CD4-positive, alpha-beta T cell treated with Interferon alpha-2 for 1 hour (primary cell): Measurements from ENCODE around the gene NENF.

Experiments used
- DNase-seq, 2 donors: peaks; one replicate each; pipeline ENCODE4 v3.0.0-alpha.2; 2020 to 2022

The NENF gene

DNA sequence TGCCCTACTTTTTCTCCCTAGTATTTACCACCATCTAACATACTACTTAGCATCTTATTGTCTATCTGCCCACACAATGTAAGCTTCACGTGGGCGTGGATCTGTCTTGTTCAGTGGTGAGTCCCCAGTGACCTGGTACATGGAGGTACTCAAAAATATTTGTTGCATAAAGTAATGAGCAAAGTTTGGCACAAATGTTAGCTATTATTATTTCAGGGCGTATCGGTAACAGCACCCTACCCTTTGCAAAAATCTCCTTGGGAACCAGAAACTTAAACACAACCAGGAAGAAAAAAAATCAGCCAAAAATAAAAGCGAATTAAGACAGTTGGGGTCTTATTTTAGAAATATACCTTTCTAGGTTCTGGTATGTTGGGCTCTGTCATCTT lies 454 bp upstream of the NENF start:
- no peak for DNase-seq

DNA sequence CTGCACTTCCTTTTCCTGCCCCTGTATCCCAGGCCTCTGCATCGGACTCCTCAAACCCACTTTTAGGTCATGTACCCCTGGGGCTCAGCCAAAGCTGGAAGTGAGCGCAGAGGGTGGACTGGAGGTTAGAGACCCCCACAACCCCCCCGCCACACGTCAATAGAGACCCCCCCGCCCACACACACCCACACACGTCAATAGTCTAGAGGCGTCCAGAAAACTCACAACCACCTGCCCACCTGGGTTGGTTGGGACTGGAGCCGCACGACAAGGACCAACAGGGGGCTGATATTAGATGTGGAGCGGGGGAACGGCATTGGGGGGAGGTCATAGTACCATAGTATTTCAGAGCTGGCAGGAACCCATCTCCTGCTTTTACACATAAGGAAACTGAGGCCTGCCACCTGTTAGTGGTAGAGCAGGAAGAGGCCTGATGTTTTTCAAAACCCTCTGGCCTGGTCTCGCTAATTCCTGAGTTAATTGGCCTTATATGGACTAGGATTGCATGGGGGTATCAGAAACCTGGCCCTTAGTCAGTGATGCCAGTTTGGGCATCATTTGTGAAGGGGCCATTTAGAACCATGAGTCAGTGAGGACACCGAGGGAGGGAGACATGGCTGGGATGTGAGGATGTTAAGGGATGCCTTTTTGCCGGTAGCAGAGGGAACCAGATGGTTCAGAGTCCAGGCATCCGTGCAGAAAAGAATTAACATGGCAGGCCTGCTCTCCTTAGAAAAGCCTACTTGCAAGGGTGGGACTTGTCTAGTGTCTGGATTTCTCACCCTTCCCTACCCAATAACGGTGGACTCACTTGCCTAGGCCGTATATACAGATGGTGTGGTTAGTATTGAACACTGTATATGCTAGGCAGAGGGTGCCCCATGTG lies 1.1 kb downstream of the NENF start:
- no peak for DNase-seq

DNA sequence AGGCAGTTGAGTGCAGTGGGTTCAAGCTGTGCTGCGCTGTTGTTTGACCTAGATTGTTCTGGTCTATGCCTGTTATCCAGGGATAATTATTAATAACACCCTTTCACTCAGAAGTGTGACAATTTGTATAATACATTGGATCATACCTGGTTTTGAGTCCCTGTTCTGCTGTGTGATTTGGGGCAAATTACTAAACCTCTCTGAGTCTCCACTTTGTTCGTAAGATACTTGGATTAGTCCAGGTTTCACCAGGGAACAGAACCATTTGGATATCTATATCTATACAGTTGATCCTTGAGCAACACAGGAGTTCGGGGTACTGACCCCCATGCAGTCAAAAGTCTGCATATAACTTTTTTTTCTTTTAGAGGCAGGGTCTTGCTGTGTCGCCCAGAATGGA lies 2.3 kb downstream of the NENF start:
- no peak for DNase-seq

DNA sequence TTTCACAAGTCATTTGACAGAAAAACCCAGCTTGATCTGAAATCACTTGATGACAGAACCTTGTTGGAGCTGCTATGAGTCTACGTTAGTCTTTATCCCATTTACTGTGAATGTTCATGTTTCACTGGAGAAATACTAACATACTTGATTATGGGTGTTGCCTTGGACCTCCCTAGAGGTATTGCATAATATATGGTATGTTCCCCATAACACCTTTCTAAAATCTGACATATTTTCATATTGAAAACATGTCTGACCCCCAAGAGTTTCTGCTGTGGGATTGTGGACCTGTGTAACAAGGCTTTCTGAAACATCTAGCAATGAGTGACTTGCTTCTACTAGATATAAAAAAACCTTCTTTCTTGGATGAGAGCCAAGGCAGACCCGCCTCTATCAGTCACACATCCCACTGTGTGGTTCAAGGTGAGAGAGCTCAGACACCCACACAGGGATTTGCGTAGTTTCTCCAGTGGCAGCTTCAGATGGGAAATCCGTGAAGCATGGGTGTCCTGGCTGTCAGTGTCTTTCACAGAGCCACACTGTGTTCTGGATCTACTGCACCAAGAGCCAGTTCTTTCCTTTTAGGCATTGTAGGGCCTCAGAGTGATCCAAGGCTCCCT lies 4.6 kb downstream of the NENF start:
- no peak for DNase-seq

DNA sequence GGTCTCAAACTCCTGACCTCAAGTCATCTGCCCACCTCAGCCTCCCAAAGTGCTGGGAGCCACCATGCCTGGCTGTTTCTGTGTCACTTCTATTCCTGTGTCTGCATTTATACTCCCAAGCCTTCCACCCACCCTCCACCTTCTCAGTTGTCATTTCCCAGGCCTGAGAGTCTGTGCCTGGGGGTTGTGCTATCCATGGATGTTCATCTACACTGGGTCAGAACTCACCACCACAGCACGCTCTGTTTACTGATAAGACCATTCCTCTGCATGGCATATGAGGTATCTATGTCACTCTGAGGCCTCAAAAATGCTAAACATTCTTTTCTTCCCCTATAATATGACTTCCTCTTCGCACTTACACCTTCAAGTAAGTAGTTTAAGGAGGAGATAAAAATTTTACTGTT lies 6.1 kb downstream of the NENF start:
- DNase-seq: no peak

DNA sequence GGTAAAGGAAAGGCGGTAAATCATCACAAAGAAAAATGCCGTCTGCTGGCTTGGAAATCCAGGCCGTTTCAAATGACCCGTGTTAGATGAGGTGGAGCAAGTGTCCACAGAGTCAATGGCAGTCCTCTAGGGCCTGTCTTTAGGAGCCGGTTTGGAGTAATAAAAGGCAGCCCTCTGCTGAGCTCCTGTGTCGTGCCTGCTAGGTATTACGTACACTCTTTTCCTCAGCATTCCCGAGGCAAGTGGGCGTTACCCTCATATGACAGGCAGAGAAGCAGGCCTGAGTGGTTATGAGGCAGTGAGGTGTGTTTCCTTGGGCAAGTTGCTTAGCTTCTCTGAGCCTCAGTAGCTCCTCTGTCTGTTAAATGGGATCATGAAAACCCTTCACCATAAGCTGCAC lies 7.7 kb downstream of the NENF start:
- DNase-seq: no peak

DNA sequence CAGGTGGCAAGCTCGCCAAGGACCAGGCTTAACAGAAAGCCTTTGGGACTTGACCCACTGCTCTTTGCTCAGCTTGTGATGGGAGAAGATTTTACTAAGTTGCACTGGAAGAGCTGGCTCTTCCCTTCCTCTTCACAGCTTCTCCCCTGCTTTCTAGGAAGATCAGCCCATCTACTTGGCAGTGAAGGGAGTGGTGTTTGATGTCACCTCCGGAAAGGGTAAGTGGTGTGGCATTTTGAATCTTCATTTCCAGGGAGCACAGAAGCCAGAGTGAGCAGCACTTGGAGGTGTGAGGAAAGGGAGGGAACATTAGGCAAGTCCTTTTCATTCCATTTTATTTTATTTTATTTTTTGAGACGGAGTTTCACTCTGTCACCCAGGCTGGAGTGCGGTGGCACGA lies 9.7 kb downstream of the NENF start:
- no peak for DNase-seq

DNA sequence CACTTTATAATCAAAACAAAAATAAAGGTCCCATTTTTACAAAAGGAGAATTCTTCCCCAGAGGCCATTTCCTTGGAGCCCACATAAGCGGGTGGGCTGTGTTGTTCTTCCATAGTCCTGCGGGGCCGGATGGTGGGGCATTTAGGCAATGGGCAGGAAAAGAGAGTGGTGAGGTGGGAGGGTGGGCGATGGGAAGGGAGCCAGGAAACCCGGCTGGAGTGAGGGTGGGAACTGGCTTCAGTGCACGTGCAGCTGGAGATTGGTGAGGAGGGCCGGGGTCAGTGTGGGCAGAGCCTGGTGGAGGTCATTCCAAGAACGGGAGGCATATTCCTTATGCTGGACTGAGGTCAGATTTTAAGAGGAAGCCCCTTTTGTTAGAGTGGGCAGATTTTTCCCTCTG lies 13.6 kb downstream of the NENF start:
- no peak for DNase-seq

DNA sequence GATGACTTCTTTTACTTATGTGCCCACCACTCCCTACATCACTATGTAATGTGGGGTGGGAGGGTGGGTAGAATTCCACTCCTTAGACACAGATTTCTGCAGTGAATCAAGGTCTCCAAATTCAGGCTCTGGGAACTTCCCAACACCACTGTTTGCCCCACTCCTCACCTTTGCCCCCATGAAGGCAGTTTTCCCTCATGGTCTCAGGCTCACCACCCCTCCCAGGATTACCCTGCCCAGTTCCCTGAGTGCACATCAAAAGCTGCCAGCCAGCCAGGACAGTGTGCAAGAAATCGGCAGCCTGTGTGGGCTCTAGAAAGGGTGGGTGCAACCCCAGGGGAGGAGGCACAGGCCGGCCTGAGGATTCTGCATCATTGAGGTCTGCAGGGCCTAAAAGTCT lies 14.8 kb downstream of the NENF start:
- no peak for DNase-seq

DNA sequence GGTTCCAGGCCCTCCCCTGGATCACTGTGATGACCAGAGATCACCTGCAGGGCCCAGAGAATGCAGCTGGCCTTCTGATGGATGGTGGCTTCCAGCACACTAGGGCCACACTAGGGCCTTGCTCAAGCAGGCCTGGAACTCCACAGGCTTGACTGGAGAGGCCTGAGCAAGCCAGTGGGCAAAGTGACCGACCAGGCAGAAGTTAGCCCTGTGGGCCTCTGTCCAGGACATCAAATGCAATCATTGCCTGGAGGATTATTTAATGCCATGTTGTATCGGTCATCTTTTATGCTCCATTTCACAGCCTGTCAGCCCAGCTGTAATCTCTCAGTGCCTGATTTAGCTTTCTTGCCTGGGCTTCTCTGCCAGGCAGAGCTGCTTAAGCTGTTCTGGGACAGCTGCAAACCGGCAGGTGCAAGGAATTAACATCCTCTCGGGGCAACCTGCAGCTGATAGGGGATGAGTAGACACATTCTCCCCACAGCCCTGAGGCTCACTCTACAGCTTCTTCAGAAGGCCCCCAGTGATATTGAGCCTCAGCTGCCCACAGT lies 17.7 kb downstream of the NENF start:
- no peak for DNase-seq

DNA sequence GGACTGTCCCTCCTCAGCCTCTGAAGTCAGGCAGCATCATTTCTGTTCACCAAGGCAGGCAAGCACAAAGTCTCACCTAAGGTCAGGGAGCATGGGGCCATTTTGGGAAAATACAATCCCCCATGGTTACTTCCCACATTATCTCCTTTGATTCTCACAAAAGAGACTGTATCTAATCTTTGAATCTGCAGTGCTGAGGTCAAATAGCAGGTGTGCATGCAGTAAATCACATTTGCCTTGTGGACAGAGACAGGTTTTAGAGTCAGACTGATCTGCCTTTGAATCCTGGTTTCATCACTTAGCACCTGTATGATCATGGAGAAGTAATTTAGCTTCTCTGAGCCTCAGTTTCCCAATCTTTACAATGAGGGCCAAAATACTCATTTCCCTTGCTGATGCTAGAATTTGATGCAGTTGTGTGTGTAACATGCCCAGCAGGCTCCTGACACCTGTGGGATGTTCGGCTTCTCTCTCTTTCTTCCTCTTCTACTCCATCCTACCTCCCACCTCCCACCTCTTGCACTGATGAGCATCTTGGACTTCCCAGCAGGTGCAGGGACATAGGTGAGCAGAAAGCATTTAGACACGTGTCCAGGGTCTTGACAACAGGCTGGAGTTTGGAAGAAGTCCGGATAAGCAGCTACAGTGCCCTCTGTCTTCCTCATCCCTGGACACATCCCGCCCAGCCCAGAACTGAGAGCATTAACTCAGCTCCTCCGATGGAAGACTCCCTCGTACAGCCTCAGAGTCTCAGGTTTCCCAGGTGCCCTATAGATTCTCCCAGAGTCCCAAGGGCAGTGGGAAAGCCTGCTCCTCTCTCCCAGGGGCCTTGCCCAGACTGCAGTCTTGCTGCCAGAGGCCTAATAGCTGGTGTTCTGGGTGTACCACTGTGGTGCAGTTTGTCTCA lies 18.9 kb downstream of the NENF start:
- DNase-seq: no peak

DNA sequence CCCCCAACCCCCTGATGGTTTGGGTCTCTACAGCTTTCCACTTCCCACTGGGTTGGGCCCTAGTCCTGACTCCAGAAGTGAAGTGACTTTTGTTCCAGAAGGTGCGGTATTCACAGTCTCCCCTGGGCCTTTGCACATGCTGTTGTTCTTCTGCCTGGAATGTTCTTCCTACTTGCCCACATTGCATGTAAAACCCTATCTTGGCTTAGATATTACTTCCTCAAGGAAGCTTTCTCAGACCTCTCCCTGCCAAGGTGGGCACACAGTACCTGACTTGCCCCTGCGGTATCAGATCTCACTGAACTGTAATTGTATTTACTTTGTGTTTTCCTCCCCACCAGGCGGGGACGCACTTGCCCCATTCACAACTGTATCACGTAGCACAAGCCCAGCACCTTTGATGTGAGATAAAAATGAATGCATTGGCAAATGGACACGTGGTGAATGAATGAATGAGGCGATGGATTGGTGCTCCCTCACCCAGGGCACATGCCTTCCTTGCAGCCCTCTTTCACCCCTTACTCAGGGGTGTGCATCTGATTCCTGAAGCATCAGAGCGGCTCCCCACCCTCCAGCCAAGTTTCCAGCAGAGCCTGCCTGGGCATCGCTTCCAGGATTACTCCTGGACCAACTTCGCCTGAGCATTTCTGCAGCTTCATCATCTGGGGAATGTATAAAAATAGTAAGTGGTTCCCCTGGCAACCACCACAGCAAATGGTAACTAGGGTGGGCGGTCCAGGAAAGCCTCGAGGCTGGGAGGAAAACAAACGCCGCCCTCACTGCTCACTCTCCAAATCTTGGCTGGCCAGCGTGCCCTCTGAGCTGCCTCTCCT lies 19.8 kb downstream of the NENF start:
- no peak for DNase-seq

DNA sequence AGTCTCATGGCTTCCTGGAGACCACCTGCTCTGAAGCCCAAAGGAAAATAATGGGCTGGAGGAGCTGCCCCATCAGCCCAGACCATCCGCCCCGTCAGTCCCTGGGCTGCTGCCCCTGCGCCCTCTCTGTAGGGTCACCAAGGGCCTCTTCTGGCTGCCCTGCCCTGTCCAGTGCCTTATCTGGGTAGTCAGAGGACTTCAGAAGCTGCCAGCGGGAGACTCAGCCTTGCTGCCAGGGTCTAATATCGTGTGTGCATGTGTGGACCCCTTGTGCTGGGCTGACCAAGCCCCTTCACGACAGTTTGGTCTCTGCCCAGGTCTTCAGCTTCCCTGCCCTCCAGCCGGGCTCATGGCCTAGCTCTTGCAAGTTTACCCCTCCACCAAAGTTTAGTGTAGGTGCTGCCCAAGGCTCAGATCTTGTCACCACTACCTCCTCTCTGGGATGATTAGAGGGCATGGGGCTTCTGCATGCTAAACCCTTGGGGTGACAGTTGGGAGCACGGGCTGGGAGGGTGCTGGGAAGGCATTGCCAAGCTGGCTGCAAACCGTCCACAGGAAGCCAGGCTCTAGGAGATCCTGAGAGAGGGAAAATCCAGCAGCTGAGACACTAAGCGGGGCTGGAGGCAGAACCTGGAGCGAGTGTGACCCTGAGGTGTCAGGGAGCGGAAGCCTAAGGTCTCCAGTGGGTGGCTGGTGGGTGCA lies 20.6 kb downstream of the NENF start:
- DNase-seq: no peak

DNA sequence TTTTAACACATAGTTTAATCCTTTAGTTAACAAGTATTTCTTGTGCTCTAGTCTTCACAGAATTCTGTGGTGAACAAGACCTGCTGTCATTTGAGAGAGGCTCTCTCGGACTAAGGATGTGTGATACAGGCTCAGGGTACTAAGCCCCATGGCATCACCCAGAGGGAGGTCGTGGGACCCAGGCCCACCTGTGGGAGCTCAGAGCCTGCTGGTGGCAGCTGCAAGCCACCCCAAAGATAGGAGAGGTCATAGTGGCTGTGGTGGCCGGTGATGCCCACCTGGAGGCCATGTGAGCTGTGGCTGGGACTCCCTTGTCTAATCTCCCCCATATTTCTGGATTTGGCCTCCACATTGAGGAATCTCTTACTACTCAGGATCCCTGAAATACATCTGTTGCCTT lies 22.0 kb downstream of the NENF start:
- DNase-seq: no peak

DNA sequence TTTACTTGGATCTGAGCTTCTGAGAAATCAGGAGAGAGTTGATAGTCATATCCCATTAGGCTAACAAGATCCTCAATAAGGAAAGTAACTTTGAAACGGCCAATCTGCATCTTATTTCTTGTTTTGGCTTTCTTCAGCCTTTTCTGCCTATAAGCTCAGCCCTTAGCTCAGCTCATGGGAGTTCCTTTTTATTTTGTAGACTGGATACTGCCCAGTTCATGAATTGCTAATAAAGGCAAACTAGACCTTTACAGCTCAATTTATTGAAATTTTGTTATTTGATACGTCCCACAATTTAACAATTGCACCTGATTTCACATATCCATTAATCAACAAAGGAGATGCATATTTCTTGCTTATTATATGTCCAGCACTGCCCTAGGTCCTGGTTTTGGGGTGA lies 22.7 kb downstream of the NENF start:
- no peak for DNase-seq

DNA sequence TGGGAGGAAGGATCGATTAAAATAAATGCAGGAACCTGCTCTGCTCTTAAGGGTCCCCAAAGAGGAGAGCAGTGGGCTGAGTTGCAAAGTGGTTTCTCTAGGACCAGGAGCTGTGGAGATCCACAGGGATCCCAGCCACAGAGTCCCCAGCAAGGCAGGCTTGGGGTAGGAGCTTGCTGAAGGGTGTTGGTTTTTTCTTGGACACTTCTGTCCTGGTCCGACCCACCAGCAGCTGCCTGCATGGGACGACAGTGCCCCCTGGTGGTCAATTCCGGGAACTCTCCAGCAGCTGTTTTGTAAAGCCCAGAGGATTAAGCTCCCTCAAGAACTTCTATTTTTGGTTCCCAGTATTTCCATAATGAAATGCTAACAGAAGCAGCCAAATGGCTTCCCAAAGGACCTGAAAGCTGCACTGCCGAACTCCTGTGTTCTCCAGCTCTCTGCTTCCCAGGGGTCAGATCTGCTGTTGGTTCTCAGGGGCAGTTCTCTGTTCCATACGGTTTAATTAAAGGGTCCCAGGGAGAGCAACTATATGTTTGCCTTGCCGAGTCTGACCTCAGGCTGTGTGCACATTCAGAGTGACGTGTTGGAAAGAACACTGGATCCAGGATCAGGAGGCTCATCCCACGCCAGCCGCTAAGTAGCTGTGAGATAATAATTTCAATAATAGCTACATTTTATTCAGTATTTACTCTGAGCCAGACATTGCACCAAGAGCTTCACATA lies 23.2 kb downstream of the NENF start:
- DNase-seq: peak; percentile 74 to 79

DNA sequence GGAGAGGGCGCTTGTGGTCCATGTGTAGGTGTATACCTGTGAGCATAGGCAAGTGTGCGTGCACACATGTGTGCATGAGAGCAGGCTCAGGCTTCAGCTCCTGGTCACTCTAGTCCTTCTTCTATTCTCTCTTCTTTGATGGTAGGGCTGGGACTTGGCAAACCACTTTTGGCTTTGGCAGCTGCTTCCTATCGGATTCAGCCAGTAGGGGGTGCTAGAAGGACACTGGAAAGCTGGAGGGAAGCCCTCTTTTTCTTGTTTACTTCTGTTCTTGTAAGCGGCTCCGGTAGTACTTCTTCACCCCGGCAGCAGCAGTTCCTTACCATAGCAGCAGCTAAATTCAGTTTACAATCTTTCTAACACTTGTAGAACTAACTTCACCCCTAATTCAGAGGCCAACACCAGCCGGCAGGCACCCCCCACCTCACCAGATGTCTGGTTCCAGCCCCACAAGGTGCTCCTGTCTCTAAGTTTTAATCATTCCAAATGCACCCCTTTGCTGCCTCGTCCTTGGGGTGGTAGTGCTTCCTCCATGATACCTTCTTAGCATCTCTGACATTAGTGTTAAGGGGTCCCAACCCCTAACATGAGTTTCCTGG lies 25.1 kb downstream of the NENF start:
- peak; percentile 46 to 63 for DNase-seq

DNA sequence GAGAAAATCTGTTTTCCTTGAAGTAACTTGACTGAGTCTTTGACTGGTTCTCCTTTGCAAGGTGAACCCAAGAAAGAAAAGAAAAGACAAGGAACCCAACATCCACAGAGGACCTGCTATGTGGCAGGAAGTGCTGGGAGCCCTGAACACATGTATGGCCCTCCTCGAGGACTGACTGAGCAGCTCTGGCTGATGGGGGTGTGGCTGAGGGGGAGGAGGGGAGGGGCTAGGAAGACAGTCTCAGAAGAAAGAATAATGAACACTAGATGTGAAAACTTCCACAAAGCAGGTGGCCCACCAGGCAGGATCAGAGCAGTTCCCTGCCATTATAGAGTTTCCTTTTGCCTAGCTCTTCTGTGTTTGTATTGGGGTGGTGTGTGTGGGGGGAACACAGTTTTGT lies 26.1 kb downstream of the NENF start:
- no peak for DNase-seq

DNA sequence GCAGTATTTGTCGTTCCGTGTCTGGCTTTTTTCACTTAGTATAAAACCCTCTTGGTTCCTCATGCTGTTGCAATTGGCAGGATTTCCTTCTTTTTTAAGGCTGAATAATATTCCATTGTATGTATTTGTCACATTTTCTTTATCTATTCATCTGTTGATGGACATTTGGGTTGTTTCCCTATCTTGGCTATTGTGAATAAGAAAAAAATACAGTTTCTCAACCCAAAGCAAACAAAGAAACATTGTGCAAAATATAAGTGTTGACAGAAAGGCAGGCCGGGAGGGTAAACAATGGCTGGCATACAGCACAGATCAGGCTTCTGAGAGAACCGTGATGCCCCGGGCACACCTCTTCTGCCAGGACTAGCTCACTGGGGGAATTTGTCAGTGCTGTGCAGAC lies 26.9 kb downstream of the NENF start:
- DNase-seq: no peak

DNA sequence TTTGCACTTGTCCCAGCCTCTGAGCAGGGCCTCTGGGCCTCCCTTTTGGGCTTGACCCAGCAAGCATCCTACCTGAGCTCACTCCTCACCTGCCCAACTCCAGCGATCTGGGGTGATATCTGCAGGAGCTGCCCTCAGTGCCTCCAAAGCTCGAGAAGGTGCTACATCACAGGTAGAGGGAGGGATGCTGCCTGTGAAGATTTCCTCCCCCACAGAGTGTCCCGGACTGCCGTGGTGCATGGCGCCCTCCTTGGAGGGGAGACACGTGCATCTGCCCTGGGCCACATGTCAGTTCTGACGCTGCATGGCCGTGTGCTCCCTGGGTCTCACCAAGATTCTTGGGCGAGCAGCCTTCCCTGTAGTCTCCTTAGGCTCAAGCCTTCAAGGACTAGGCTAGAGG lies 27.7 kb downstream of the NENF start:
- no peak for DNase-seq
